DOHH2 (cell line): ENCODE measurements around the gene ABHD13.

Experiments used
- H3F3A ChIP-seq: fragments of 200-600 bp; sonication (generic), shearing (Covaris generic); 2 replicates; pipeline ENCODE4 v1.6.0; 2016; ENCODE audit warnings: antibody characterized with exemption, mild to moderate bottlenecking; ENCODE audit not compliant: control insufficient read depth, insufficient read depth
- H3K27ac ChIP-seq: fragments of 200-600 bp; sonication (generic); 2 replicates; pipeline ENCODE4 v1.5.1; 2014; ENCODE audit warnings: low read depth, mild to moderate bottlenecking, low read length, moderate library complexity
- H3K27me3 ChIP-seq: fragments of 200-600 bp; sonication (generic); 2 replicates; pipeline ENCODE4 v1.6.1; 2014; ENCODE audit warnings: mild to moderate bottlenecking, low read length, mixed read lengths; ENCODE audit not compliant: control insufficient read depth
- H3K36me3 ChIP-seq: fragments of 200-600 bp; sonication (generic); 2 replicates; pipeline ENCODE4 v1.6.1; 2014; ENCODE audit warnings: mild to moderate bottlenecking, low read length, moderate library complexity, mixed read lengths; ENCODE audit not compliant: control insufficient read depth
- H3K4me1 ChIP-seq: fragments of 200-600 bp; sonication (generic); 2 replicates; pipeline ENCODE4 v1.6.1; 2014; ENCODE audit warnings: mild to moderate bottlenecking, low read length, mixed read lengths; ENCODE audit not compliant: control insufficient read depth
- H3K4me2 ChIP-seq: fragments of 200-600 bp; sonication (generic); 2 replicates; pipeline ENCODE4 v1.6.0; 2014; ENCODE audit warnings: mild to moderate bottlenecking, low read length, moderate library complexity
- H3K4me3 ChIP-seq: fragments of 200-600 bp; sonication (generic); 2 replicates; pipeline ENCODE4 v1.5.1; 2014; ENCODE audit warnings: mild to moderate bottlenecking, low read length, mixed read lengths
- H3K79me2 ChIP-seq: fragments of 200-600 bp; sonication (generic); 2 replicates; pipeline ENCODE4 v1.6.1; 2014; ENCODE audit warnings: mild to moderate bottlenecking, low read length, mixed read lengths; ENCODE audit not compliant: control insufficient read depth
- H3K9me2 ChIP-seq: fragments of 200-600 bp; sonication (generic); replicated peaks from 2 replicates; pipeline ENCODE4 v1.6.1; 2014; ENCODE audit warnings: mild to moderate bottlenecking, low read length, mixed read lengths; ENCODE audit not compliant: control insufficient read depth
- H3K9me3 ChIP-seq: fragments of 200-600 bp; sonication (generic); 2 replicates; pipeline ENCODE4 v1.6.1; 2014; ENCODE audit warnings: antibody characterized with exemption, low read length, mixed read lengths; ENCODE audit not compliant: control insufficient read depth, insufficient read depth
- H4K20me1 ChIP-seq: fragments of 200-600 bp; sonication (generic); 2 replicates; pipeline ENCODE4 v1.6.0; 2014; ENCODE audit warnings: low read depth, mild to moderate bottlenecking, antibody characterized with exemption, low read length, moderate library complexity; ENCODE audit not compliant: control insufficient read depth, insufficient read depth
- EZH2phosphoT487 ChIP-seq: fragments of 200-600 bp; sonication (generic); IDR thresholded peaks from 2 replicates; pipeline ENCODE4 v1.6.1; 2017; ENCODE audit warnings: borderline replicate concordance, mild to moderate bottlenecking, antibody characterized with exemption, low read length, moderate library complexity, mixed read lengths
- TF ChIP-seq, protein P1 (sequence below): fragments of 200-600 bp; sonication (generic); IDR thresholded peaks from one replicate; pipeline ENCODE4 v1.5.1; 2014; ENCODE audit warnings: antibody characterized with exemption, mild to moderate bottlenecking, low read depth, low read length; ENCODE audit not compliant: poor library complexity, severe bottlenecking

Gene ABHD13

DNA sequence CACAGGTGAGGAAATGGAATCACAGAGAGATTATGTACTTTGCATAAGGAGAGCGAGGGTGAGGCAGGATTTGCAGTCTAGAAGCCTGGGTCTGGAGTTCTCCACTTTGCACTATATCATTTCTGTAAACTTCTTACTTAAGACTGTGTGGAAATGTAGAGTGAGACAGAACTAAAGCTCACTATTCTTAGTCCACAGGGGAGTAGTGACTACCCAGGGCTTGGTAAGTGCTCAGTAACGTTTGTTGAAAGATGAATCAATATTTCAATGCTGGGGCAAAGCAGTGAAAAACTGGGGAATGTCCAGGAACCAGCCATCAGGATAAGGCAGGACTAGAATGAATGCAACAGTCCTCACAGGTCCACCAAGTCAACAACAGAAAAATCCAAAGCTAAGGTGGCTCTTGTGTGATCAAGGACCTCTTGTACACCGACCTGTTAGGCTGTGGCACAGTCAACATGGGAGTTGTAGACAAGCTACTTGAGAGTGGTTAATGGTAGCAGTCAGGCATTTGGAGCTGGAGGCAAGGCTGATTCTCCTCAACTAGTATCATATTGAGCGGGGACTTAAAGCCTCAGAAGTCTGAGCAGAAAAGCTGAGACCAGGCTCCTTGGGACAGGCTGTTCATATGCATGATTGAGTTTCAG lies 50.4 kb downstream of the ABHD13 start:
- no peak for TF ChIP-seq EZH2phosphoT487
- TF ChIP-seq, protein P1, sequence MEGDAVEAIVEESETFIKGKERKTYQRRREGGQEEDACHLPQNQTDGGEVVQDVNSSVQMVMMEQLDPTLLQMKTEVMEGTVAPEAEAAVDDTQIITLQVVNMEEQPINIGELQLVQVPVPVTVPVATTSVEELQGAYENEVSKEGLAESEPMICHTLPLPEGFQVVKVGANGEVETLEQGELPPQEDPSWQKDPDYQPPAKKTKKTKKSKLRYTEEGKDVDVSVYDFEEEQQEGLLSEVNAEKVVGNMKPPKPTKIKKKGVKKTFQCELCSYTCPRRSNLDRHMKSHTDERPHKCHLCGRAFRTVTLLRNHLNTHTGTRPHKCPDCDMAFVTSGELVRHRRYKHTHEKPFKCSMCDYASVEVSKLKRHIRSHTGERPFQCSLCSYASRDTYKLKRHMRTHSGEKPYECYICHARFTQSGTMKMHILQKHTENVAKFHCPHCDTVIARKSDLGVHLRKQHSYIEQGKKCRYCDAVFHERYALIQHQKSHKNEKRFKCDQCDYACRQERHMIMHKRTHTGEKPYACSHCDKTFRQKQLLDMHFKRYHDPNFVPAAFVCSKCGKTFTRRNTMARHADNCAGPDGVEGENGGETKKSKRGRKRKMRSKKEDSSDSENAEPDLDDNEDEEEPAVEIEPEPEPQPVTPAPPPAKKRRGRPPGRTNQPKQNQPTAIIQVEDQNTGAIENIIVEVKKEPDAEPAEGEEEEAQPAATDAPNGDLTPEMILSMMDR: no peak
- H3K27ac ChIP-seq: no peak overlapping the region
- no peaks in the 10 kb centered on the region for H4K20me1 ChIP-seq
- no peaks in the 10 kb centered on the region for H3F3A ChIP-seq
- no peaks in the 10 kb centered on the region for H3K27me3 ChIP-seq
- H3K4me2 ChIP-seq: no peak overlapping the region
- H3K4me3 ChIP-seq: no peak overlapping the region
- H3K9me3 ChIP-seq: no peaks in the 10 kb centered on the region
- no peaks in the 10 kb centered on the region for H3K36me3 ChIP-seq
- H3K4me1 ChIP-seq: peaks cover 21% of the 10 kb centered on the region
- no peaks in the 10 kb centered on the region for H3K79me2 ChIP-seq
- no peaks in the 10 kb centered on the region for H3K9me2 ChIP-seq

DNA sequence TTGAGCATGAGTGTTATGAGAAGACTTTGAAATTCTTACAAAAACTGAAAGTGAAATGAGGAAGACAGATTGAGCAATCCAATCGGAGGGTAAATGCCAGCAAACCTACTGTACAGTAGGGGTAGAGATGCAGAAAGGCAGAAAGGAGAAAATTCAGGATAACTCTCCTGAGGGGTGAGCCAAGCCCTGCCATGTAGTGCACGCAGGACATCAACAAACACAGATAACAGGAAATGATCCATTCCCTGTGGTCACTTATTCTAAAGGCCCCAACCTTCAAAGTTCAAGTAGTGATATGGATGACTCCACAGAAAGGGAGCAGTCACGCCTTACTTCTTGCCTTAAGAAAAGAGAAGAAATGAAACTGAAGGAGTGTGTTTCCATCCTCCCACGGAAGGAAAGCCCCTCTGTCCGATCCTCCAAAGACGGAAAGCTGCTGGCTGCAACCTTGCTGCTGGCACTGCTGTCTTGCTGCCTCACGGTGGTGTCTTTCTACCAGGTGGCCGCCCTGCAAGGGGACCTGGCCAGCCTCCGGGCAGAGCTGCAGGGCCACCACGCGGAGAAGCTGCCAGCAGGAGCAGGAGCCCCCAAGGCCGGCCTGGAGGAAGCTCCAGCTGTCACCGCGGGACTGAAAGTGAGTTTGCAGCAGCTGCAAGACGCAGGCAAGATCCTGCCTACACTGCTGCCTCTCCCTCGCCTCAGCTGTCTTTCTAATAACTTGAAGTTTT lies 51.6 kb downstream of the ABHD13 start, which contains the start of gene TNFSF13B:
Gene TNFSF13B, plus strand, starts transcription at position 118 of the 728 bp plus-strand sequence. Its CDS starts 178 bp downstream, at position 296.
- Histone ChIP-seq H3K4me2 (peak within 1 kb of the TSS; percentile 56), H3K9me3 (no peaks in the 10 kb centered on the region), H3F3A (no peaks in the 10 kb centered on the region), H3K79me2 (no peaks in the 10 kb centered on the region), H3K9me2 (no peaks in the 10 kb centered on the region), H3K27me3 (no peaks in the 10 kb centered on the region), H3K4me1 (peaks cover 21% of the 10 kb centered on the region), H3K36me3 (no peaks in the 10 kb centered on the region), H3K27ac (no peak within 1 kb of the TSS), H4K20me1 (no peaks in the 10 kb centered on the region), H3K4me3 (peak within 1 kb of the TSS; percentile 43)
- TF ChIP-seq, protein P1: no peak
- no peak for TF ChIP-seq EZH2phosphoT487

DNA sequence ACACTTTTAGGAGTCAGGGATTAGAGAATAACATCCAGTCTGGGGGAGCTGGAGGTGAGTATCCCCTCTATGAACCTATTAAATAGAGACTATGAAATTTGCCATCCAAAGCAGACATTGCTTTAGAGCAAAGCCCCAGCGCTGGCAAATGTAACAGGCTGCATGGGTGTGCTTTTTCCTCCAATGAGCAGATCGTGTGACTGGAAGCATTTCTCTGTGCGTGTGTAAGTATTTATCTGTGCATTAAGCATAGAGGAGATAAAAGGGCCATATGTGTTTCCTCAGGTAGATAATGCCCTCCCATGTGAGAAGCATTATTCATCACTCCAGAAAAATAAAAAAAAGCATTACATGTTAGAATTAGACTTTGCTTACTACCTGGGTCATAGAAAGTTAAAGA lies 52.2 kb downstream of the ABHD13 start:
- Histone ChIP-seq H3F3A (no peaks in the 10 kb centered on the region), H3K4me3 (peak overlapping the region; percentile 43; the same call in 1 of the 2 replicates), H3K4me1 (peaks cover 21% of the 10 kb centered on the region), H4K20me1 (no peaks in the 10 kb centered on the region), H3K36me3 (no peaks in the 10 kb centered on the region), H3K27me3 (no peaks in the 10 kb centered on the region), H3K4me2 (peak overlapping the region; percentile 56), H3K27ac (no peak overlapping the region), H3K9me3 (no peaks in the 10 kb centered on the region), H3K79me2 (no peaks in the 10 kb centered on the region), H3K9me2 (no peaks in the 10 kb centered on the region)
- TF ChIP-seq EZH2phosphoT487: no peak
- TF ChIP-seq, protein P1: no peak
